Sigmoid colon (tissue), 7 donors: Measurements from ENCODE around the gene RHOV. TPM values are rescaled to one million over a fixed set of nuclear protein-coding genes. Genes with fewer than 3 reads are reported as not detected.

Source experiments
- DNase-seq: peaks from one replicate; pipeline ENCODE4 v3.0.0-alpha.2; 2019
- H3K27ac ChIP-seq, 4 donors: fragments of 200-600 bp; sonication (generic); one replicate each; pipeline ENCODE4 v1.5.1; 2016 to 2019; ENCODE audit warnings: mild to moderate bottlenecking in 1 of 4
- H3K27me3 ChIP-seq, 3 donors: fragments of 200-600 bp; sonication (generic); one replicate each; pipeline ENCODE4 v1.5.1; 2019; ENCODE audit warnings: mild to moderate bottlenecking in 1 of 3
- H3K36me3 ChIP-seq, 4 donors: fragments of 200-600 bp; sonication (generic); one replicate each; pipeline ENCODE4 v1.5.1; 2016 to 2019
- H3K4me1 ChIP-seq, 4 donors: fragments of 200-600 bp; sonication (generic); one replicate each; pipeline ENCODE4 v1.5.1; 2017 to 2019
- H3K4me3 ChIP-seq, 4 donors: fragments of 200-600 bp; sonication (generic); one replicate each; pipeline ENCODE4 v1.5.1; 2017 to 2019; ENCODE audit warnings: mild to moderate bottlenecking in 2 of 4, moderate library complexity in 1 of 4
- H3K9me3 ChIP-seq, 4 donors: fragments of 200-600 bp in 3 of 4; sonication (generic) in 3 of 4; one replicate each; pipeline versions ENCODE4 v1.5.1 to v1.6.1; 2013 to 2019
- EP300 ChIP-seq, 4 donors: sonication (generic); formaldehyde crosslinking; IDR thresholded peaks; one replicate each; pipeline ENCODE4 v1.6.1; 2017; ENCODE audit warnings: antibody characterized with exemption in 4 of 4
- POLR2A ChIP-seq, 2 donors: fragments of 450-650 bp; IDR thresholded peaks; one replicate each; pipeline ENCODE4 v1.6.1; 2016; ENCODE audit warnings: antibody characterized with exemption in 2 of 2, mild to moderate bottlenecking in 2 of 2, moderate library complexity in 2 of 2
- POLR2AphosphoS5 ChIP-seq, 4 donors: sonication (generic); formaldehyde crosslinking; IDR thresholded peaks; one replicate each; pipeline ENCODE4 v1.6.1; 2017; ENCODE audit warnings: antibody characterized with exemption in 4 of 4
- WGBS, 2 donors: extraction: QIAGEN DNeasy Blood & Tissue Kit; methylation state at CpG; one replicate each; pipeline ENCODE4 v1.1.7; 2013; 5-methylcytosine and 5-hydroxymethylcytosine counted together
- intact Hi-C: fragments of 100-400 bp; cut with DNase I; formaldehyde crosslinking; loops from one replicate; pipeline ENCODE4 v1.15.1; 2023
- polyA plus RNA-seq, 3 donors: library from polyadenylated mRNA; stranded (reverse); fragments of 200-250 nt; gene quantifications; one replicate each; pipeline ENCODE4 v1.2.3, GENCODE V29; 2013
- total RNA-seq, 4 donors: library from RNA; depleted of rRNA; stranded (reverse); fragments of >200 nt; gene quantifications; one replicate each; pipeline ENCODE4 v1.1.0, GENCODE V29; 2016
- TF ChIP-seq, protein P1 (sequence below), 4 experiments: fragments of 450-650 bp in 3 of 4; fragments of 200-600 bp in 1 of 4; IDR thresholded peaks; one replicate each; pipeline ENCODE4 v1.5.1; 2016 to 2019; ENCODE audit warnings: antibody characterized with exemption in 4 of 4, mild to moderate bottlenecking in 3 of 4, moderate library complexity in 2 of 4
- donor health status: healthy with polysubstance abuse.
- donor health status: Bipolar disorder and iron deficiency.
- donor health status: healthy.

The RHOV gene
- total and polyA plus RNA-seq, 7 donors: 4.8 to 8.1 (median 5.2) TPM; not detected in 4

DNA sequence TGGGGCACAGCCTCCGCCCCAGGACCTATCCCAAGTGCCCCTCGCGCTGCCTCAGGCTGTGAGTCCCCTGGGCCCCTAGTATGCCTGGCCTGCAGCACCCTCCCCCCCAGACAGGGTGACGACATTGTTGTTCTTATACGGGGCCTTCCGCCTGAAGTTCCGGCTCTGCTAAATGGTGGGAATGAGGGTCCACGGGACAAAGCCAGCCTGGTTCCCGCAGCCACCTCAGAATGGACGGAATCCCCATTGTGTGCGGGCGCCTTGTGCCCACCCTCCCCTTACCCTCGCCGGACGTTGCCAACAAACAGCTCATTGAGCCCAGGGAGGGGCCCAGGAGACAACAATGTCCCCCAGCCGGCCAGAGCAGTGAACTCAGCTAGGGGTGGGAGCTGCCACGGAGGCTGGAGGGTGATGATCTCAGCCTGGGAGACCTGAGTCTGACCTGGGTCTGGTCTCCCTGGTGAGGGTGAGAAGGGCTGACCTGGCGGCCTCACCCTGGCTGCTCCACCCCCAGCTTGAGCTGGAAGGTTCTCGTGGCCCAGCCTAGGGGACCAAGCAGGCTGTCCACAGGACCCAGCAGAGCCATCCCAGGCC lies 44.9 kb upstream of the RHOV start:
- H3K27me3 ChIP-seq: no peaks in the 10 kb centered on the region
- H3K36me3 ChIP-seq: no peaks in the 10 kb centered on the region
- DNase-seq: no peak
- TF ChIP-seq POLR2A (IDR thresholded peaks at IDR 0.05): no peak
- no peak for TF ChIP-seq EP300 (IDR thresholded peaks at IDR 0.05)
- TF ChIP-seq, protein P1, sequence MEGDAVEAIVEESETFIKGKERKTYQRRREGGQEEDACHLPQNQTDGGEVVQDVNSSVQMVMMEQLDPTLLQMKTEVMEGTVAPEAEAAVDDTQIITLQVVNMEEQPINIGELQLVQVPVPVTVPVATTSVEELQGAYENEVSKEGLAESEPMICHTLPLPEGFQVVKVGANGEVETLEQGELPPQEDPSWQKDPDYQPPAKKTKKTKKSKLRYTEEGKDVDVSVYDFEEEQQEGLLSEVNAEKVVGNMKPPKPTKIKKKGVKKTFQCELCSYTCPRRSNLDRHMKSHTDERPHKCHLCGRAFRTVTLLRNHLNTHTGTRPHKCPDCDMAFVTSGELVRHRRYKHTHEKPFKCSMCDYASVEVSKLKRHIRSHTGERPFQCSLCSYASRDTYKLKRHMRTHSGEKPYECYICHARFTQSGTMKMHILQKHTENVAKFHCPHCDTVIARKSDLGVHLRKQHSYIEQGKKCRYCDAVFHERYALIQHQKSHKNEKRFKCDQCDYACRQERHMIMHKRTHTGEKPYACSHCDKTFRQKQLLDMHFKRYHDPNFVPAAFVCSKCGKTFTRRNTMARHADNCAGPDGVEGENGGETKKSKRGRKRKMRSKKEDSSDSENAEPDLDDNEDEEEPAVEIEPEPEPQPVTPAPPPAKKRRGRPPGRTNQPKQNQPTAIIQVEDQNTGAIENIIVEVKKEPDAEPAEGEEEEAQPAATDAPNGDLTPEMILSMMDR (IDR thresholded peaks at IDR 0.05): no peak
- no peak for TF ChIP-seq POLR2AphosphoS5 (IDR thresholded peaks at IDR 0.05)
- no peaks in the 10 kb centered on the region for H3K9me3 ChIP-seq
- intact Hi-C loops: no loop called here
- 86 to 89% methylated on average over 19 of the region's 19 CpGs for WGBS, 2 donors
- no peak overlapping the region for H3K4me3 ChIP-seq
- H3K4me1 ChIP-seq: no peaks in the 10 kb centered on the region
- peak overlapping the region in 1 of 4 donors; percentile 46 for H3K27ac ChIP-seq

DNA sequence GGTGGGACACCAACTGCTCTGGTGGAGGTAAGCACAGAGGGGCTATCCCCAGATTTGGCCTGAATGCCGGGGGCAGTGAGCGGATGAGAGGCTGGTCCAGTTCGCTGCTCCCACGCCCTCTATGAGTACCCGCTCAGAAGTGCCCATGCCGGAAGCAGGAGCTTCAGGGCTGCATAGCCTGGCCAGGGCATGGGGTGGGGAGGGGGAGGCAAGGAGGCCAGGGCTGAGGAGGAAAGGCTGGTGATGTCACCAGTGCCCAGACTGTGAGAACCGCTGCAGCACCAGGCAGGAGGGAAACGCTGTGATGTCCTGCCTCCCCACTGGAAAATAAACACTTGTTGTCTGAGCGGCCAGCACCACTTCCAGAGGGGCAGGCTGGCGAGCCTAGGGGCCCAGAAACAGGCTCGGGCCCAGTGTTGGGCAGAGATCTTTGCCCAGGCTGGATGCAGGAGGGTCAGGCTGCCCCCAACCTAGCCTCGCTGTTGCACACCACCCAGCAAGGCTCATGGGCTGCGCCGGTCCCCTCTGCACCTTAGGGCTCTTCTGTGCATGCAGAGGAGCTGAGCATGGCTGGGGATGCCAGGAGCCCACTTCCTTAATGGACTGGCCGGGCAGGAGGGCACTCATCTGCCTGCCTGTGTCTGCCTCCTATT lies 44.2 kb upstream of the RHOV start:
- intact Hi-C loops: no loop called here
- DNase-seq: no peak
- TF ChIP-seq POLR2A (IDR thresholded peaks at IDR 0.05): no peak
- no peak for TF ChIP-seq EP300 (IDR thresholded peaks at IDR 0.05)
- TF ChIP-seq, protein P1 (IDR thresholded peaks at IDR 0.05): no peak
- no peak for TF ChIP-seq POLR2AphosphoS5 (IDR thresholded peaks at IDR 0.05)
- WGBS, 2 donors: 64 to 85% methylated on average over 15 of the region's 15 CpGs
- H3K36me3 ChIP-seq: no peaks in the 10 kb centered on the region
- H3K4me3 ChIP-seq: no peak overlapping the region
- no peaks in the 10 kb centered on the region for H3K27me3 ChIP-seq
- H3K9me3 ChIP-seq: no peaks in the 10 kb centered on the region
- H3K4me1 ChIP-seq: no peaks in the 10 kb centered on the region
- H3K27ac ChIP-seq: peak overlapping the region in 1 of 4 donors; percentile 46

DNA sequence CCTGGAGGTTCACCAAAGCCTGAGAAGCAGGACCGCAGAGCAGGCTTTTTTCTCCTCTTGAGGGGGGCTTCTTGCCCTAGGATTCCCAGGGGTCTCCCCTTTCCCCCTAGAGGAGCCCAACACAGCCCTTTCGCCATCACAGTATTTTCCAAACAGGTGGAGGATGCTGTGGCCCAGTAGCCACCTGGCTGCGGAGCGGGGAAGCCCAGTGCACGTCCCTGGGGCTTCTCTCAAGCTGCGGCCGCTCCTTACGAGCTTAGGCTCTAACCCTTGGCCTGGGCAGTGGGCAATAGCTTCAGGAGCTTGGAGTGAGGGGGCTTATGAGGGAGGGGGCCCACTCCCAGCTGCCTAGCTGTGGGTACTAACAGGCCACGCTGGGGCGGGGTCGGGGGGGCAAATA lies 43.6 kb upstream of the RHOV start:
- no peak for TF ChIP-seq POLR2AphosphoS5 (IDR thresholded peaks at IDR 0.05)
- TF ChIP-seq, protein P1 (IDR thresholded peaks at IDR 0.05): no peak
- no peak for TF ChIP-seq POLR2A (IDR thresholded peaks at IDR 0.05)
- TF ChIP-seq EP300 (IDR thresholded peaks at IDR 0.05): no peak
- intact Hi-C loops: no loop called here
- Histone ChIP-seq H3K9me3 (no peaks in the 10 kb centered on the region), H3K4me1 (no peaks in the 10 kb centered on the region), H3K27me3 (no peaks in the 10 kb centered on the region), H3K36me3 (no peaks in the 10 kb centered on the region), H3K27ac (peak overlapping the region in 1 of 4 donors; percentile 46), H3K4me3 (no peak overlapping the region)
- WGBS, 2 donors: 60 to 76% methylated on average over 11 of the region's 11 CpGs
- no peak for DNase-seq

DNA sequence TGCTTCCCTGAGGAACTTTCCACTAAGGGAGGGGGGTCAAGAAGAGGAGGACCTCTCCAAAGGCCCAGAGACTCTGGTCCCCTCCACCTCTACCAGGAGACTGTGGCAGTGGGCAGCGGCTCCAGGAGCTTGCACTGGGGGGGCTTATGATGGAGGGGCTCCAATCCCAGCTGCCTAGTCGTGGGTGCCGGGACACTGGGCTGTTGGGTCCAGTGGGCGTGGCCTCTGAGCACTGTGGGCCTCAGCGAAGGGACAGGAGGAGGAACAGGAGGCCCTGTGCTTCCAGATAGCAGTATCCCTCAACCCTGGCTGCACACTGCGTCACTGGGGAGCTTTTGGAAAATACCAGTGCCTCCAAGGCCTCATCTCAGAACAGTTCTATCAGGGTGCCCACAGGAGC lies 41.6 kb upstream of the RHOV start:
- no peaks in the 10 kb centered on the region for H3K27me3 ChIP-seq
- TF ChIP-seq, protein P1 (IDR thresholded peaks at IDR 0.05): no peak
- no peak for TF ChIP-seq POLR2AphosphoS5 (IDR thresholded peaks at IDR 0.05)
- no peak for TF ChIP-seq POLR2A (IDR thresholded peaks at IDR 0.05)
- TF ChIP-seq EP300 (IDR thresholded peaks at IDR 0.05): no peak
- no peak for DNase-seq
- WGBS, 2 donors: 68 to 72% methylated on average over 6 of the region's 6 CpGs
- intact Hi-C loops: no loop called here
- H3K4me1 ChIP-seq: no peaks in the 10 kb centered on the region
- H3K4me3 ChIP-seq: no peak overlapping the region
- no peaks in the 10 kb centered on the region for H3K9me3 ChIP-seq
- H3K36me3 ChIP-seq: no peaks in the 10 kb centered on the region
- H3K27ac ChIP-seq: no peak overlapping the region
